IPS-20b (cell line): ENCODE data around the gene RSPH6A.

ENCODE experiments used
- H3K27ac ChIP-seq: one replicate; pipeline ENCODE4 v1.5.1; 2013; ENCODE audit warnings: low read length
- H3K27me3 ChIP-seq: 2 replicates; pipeline ENCODE4 v1.6.1; 2013; ENCODE audit warnings: mild to moderate bottlenecking, low read length, inconsistent platforms; ENCODE audit not compliant: insufficient read depth
- H3K36me3 ChIP-seq: 2 replicates; pipeline ENCODE4 v1.6.1; 2013; ENCODE audit warnings: low read depth, mild to moderate bottlenecking, inconsistent platforms, low read length, moderate library complexity; ENCODE audit not compliant: insufficient read depth
- H3K4me1 ChIP-seq: 2 replicates; pipeline ENCODE4 v1.6.1; 2013; ENCODE audit warnings: mild to moderate bottlenecking, control low read depth, inconsistent platforms, low read length, moderate library complexity; ENCODE audit not compliant: insufficient read depth
- H3K4me3 ChIP-seq: 2 replicates; pipeline ENCODE4 v1.5.1; 2013; ENCODE audit warnings: mild to moderate bottlenecking, low read length, inconsistent platforms
- H3K9ac ChIP-seq: 2 replicates; pipeline ENCODE4 v1.6.1; 2013; ENCODE audit warnings: low read depth, mild to moderate bottlenecking, inconsistent platforms, low read length, moderate library complexity
- H3K9me3 ChIP-seq: 2 replicates; pipeline ENCODE4 v1.6.1; 2013; ENCODE audit warnings: mild to moderate bottlenecking, low read depth, low read length, inconsistent platforms; ENCODE audit not compliant: insufficient read depth

RSPH6A gene

DNA sequence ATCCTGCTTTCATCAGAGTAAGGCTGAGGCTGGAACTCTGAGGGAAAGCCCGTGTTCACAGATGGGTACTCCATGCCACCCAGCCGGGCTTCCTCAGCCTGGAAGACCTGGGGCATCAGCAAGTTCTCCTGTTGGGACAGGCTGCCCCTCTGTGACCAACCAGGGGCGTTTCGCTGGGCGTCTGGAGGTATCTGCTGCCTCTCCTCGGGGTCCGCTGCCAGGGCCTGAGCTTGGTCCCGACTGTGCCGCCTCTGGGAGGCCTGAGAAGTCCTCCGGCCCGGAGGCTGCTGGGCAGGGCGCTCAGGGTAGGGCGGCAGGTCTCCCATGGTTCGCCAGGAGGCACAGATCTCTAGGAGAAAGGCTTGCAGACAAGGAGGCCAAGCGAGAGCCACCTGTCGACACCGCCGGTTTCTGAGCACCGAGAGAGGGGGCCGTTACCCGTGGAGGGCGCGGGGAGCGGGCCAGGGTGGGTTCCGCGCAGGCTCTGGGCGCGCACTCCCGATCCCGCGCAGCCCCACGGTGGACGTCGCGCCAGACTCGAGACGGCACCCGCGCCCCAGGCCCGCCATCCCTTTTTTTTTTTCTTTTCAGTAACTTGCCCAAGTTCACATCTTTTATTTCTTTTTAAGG is at the start of gene RSPH6A:
Gene RSPH6A (minus strand): TSS at position 458 of the 630 bp plus-strand sequence. CDS start 132 bp downstream, at position 326.
- Histone ChIP-seq H3K9me3 (no peaks in the 10 kb centered on the region), H3K36me3 (peaks cover 8% of the 10 kb centered on the region), H3K4me3 (peak within 1 kb of the TSS; percentile 79), H3K27me3 (no peaks in the 10 kb centered on the region), H3K27ac (peak within 1 kb of the TSS; percentile 42), H3K9ac (peak within 1 kb of the TSS; percentile 79), H3K4me1 (peaks cover 17% of the 10 kb centered on the region; the same call in 1 of the 2 replicates)

DNA sequence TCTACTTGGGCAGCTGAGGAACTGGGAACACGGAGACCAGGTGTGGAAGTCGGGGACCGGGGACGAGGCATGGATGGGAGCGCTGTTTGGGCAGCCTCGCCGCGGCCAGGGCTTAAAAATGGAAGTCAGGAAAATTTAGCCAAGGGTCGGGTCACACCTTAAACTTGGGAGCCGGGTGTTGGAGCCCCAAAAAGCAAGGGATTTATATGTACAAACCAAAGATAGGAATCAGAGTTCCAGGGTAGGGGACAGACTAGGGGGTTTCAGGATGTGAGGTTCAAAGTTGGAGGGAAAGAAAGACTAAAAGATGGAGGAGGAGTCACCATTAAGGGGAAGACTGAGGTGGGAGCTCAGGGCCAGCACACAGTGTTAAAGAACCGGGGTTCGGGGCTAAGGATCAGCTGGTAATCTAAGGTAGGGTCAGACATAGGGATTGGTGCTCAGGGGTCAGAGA is 49.5 kb upstream of the RSPH6A start:
- Histone ChIP-seq H3K27ac (no peak overlapping the region), H3K36me3 (peaks cover 15% of the 10 kb centered on the region), H3K9ac (peak overlapping the region; percentile 83; the same call in 1 of the 2 replicates), H3K27me3 (peaks cover 22% of the 10 kb centered on the region), H3K9me3 (no peaks in the 10 kb centered on the region), H3K4me3 (peak overlapping the region; percentile 86), H3K4me1 (peaks cover 9% of the 10 kb centered on the region)

DNA sequence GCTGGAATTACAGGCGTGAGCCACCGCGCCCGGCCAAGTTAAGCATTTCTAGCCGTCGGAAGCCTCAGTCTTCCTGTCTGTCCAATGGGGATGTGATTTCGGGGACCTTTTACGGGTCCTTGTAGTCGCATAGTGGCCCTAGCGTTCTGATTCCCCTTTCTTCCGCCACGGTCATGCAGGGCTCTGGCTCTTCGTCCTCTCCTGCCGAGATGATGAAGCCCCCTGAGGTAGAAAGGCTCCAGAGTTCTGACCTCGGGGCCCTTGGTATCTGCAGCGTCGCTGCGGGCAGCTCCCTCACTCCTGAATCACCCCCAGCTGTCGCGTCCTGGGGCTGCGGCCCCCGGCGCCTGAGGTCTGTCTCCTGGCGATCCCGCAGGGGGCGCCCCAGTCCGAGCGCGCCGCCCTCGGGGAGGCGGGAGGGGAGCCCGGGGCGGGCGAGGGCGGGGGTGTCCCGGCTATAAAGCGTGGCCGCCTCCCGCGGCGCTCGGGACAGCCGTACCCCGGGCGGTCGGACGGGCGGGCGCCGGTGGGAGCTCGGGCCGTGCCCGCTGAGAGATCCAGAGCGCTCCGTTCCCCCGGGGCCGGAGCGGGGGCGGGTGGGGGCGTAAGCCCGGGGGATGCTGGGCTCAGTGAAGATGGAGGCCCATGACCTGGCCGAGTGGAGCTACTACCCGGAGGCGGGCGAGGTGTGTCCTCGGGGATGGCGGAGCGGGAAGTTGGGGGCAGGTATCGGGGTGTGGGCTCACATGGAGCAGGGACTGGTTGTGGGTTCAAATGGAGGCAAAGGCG is 48.9 kb upstream of the RSPH6A start, which contains the start of gene FOXA3:
Gene FOXA3 (plus strand): TSS at position 487 of the 789 bp plus-strand sequence. CDS start 131 bp downstream, at position 618.
- Histone ChIP-seq H3K36me3 (peaks cover 21% of the 10 kb centered on the region), H3K4me1 (peaks cover 9% of the 10 kb centered on the region), H3K27ac (no peak within 1 kb of the TSS), H3K9ac (peak within 1 kb of the TSS; percentile 83; the same call in 1 of the 2 replicates), H3K27me3 (peaks cover 22% of the 10 kb centered on the region), H3K9me3 (no peaks in the 10 kb centered on the region), H3K4me3 (peak within 1 kb of the TSS; percentile 86)

DNA sequence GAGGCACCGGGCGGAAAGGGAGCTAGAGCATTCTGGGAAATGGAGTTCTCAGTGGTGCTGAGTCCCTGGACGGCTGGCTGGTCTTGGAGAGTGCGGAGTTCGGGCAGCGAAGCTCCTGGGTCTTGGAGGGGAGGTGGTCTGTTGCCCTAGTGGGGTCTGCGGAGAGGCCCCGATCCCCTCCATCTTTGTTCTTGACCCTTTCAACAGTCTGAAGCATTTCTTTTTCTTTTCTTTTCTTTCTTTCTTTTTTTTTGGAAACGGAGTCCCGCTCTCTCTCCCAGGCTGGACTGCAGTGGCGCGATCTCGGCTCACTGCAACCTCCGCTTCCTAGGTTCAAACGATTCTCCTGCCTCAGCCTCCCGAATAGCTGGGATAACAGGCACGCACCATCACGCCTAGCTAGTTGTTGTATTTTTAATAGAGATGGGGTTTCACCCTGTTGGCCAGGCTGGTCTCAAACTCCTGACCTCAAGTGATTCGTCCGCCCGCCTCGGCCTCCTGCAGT is 48.3 kb upstream of the RSPH6A start:
- Histone ChIP-seq H3K27ac (no peak overlapping the region), H3K36me3 (peaks cover 27% of the 10 kb centered on the region), H3K9me3 (no peaks in the 10 kb centered on the region), H3K4me3 (peak overlapping the region; percentile 86), H3K27me3 (peaks cover 22% of the 10 kb centered on the region), H3K9ac (peak overlapping the region; percentile 71; the same call in 1 of the 2 replicates), H3K4me1 (peaks cover 9% of the 10 kb centered on the region)

DNA sequence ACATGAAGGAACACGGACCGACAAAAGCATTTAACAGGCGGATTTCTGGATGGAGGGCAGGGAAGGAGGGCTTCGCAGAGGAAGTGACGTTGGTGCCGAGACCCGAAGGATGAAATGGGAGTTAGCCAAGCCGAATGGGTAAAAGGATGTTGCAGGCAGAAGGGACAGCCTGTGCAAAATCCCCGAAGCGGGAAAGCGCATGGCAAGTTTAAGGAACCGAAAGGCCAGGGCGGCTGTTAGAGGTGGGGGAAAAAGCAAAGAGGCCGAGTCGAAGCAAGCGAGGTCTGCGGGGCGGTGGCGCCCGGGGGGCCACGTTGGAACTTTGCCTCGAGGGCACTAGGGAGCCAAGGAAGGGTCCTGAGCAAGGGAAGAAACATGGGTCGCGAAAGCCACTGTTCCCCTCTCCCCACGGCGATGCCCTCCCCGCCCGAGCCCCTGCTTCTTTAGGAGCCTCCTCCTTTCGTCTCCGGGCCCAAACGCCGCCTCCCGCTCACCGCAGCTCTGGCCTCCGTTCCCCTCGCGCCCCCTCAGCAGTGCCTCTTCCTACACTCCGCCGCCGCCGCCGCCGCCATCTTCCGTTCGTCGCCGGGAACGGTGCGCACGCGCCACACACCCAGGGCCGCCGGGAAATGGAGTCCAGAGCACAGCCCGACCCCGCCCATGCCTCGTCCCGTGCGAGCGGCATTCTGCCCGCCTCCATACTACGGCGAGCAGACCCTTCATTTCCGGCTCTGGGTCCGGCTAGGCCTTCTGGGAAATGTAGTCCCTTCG is 47.6 kb upstream of the RSPH6A start, which contains the start of gene SYMPK:
Gene SYMPK (minus strand): TSS at position 584 of the 771 bp plus-strand sequence. CDS start 8,652 bp downstream, outside the sequence.
- H3K36me3 ChIP-seq: peaks cover 34% of the 10 kb centered on the region
- H3K4me1 ChIP-seq: peaks cover 9% of the 10 kb centered on the region
- H3K9ac ChIP-seq: peak within 1 kb of the TSS; percentile 88
- H3K27ac ChIP-seq: peak within 1 kb of the TSS; percentile 60
- H3K27me3 ChIP-seq: peaks cover 22% of the 10 kb centered on the region
- H3K9me3 ChIP-seq: no peaks in the 10 kb centered on the region
- peak within 1 kb of the TSS; percentile 86 for H3K4me3 ChIP-seq

DNA sequence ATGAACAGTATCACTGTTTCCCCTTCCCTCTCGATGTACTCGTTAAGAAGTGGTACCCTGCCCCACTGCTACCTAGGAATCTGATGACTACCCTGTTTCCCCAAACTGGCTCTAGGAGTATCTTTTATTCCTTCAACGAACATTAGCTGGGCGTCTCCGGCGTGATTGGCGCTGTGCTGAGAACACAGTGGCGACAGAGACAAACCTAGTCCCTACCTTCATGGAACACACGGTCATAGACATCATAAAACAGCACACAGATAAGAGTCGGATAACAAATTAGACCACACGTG is 47.1 kb upstream of the RSPH6A start:
- Histone ChIP-seq H3K27me3 (peaks cover 22% of the 10 kb centered on the region), H3K27ac (peak overlapping the region; percentile 60), H3K9ac (peak overlapping the region; percentile 88), H3K9me3 (no peaks in the 10 kb centered on the region), H3K4me3 (peak overlapping the region; percentile 83), H3K36me3 (peaks cover 34% of the 10 kb centered on the region), H3K4me1 (peaks cover 9% of the 10 kb centered on the region)

DNA sequence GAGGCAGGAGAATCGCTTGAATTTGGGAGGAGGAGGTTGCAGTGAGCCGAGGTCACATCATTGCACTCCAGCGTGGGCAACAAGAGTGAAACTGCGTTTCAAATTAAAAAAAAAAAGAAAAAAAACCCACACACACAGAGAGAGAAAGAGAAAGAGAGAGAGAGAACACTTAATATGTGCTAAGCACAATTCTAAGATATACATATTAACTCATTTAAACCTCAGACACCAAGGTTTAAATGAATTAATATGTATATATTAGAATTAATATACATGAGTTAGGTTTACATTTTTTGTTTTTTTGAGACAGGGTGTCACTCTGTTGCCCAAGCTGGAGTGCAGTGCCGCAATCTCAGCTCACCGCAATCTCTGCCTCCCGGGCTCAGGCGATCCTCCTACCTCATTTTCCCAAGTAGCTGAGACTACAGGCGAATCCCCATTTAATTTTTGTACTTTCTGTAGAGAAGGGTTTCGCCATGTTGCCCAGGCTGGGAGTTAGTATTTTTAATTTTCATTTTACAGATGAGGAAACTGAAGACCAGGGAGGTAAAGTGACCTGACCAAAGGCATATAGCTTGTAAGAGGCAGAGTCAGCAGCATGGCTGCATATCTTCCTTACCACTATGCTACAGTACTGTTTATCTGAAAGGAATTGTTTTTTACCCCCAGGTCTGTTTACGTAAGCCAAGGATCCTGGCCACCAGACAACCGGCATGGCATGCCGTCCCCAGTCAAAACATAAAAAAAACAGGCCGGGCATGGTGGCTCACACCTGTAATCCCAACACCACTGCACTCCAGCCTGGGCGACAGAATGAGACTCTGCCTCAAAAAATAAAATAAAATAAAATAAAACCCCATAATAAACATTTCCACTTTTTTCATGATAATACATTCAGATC is 45.5 kb upstream of the RSPH6A start:
- no peak overlapping the region for H3K27ac ChIP-seq
- H3K36me3 ChIP-seq: peaks cover 34% of the 10 kb centered on the region
- no peak overlapping the region for H3K9ac ChIP-seq
- H3K4me1 ChIP-seq: peaks cover 5% of the 10 kb centered on the region; the same call in 1 of the 2 replicates
- peaks cover 22% of the 10 kb centered on the region for H3K27me3 ChIP-seq
- H3K9me3 ChIP-seq: no peaks in the 10 kb centered on the region
- H3K4me3 ChIP-seq: no peak overlapping the region

DNA sequence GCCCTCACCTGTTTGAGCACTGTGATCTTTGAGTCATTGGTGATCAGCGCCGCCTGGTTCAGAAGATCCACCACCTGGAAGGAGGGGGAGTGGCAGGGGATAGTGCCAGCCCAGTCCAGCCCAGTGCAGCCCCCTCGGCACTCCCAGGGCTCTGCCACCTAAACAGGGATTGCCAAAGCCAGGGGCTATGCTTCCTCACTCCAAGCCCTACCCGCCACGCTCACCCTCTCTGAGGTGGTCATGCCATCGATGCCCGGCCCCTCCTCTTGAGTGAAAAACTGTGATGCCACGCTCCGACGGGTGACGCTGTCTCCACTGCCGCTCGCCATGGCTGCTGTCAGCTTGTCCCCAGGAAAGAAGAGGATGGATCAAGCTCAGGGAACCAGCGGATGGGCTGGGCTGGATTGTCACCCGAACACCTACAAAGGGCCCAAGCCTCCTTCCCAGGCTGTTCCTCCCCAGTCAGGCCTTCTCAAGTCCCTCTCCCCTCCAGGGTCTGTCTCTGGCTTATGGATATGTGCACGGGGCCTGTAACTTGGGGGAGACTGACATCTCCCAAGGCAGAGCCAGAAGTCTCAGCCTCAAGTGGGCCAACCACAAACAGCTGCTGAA is 39.2 kb upstream of the RSPH6A start:
- H3K27me3 ChIP-seq: no peaks in the 10 kb centered on the region
- peaks cover 73% of the 10 kb centered on the region for H3K36me3 ChIP-seq

DNA sequence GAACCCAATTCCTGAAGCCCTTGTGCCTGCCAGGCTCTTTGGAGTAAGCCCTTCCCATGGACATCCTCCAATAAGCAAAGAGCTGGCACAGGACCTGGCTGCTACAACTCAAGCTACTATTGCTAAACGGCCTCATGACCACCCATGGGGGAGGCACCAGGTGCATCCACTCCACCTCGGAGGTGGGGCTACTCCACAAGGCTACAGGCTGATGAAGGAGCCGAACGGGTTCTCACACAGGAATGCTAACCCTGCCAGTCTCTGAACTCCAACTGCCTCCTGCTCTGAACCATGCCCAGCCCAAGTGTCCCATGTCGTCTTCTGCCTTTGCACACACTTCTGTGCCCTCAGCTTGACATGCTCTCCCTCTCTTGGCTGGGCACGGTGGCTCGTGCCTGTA is 37.9 kb upstream of the RSPH6A start:
- no peak overlapping the region for H3K27ac ChIP-seq
- H3K9ac ChIP-seq: no peak overlapping the region
- H3K27me3 ChIP-seq: no peaks in the 10 kb centered on the region
- no peaks in the 10 kb centered on the region for H3K4me1 ChIP-seq
- H3K4me3 ChIP-seq: no peak overlapping the region
- H3K9me3 ChIP-seq: no peaks in the 10 kb centered on the region
- H3K36me3 ChIP-seq: peaks cover 73% of the 10 kb centered on the region

More for the DNA sequence above, 39.2 kb upstream of the RSPH6A start:
- H3K27ac ChIP-seq: no peak overlapping the region
- H3K4me1 ChIP-seq: no peaks in the 10 kb centered on the region
- no peak overlapping the region for H3K9ac ChIP-seq
- H3K9me3 ChIP-seq: no peaks in the 10 kb centered on the region
- no peak overlapping the region for H3K4me3 ChIP-seq

DNA sequence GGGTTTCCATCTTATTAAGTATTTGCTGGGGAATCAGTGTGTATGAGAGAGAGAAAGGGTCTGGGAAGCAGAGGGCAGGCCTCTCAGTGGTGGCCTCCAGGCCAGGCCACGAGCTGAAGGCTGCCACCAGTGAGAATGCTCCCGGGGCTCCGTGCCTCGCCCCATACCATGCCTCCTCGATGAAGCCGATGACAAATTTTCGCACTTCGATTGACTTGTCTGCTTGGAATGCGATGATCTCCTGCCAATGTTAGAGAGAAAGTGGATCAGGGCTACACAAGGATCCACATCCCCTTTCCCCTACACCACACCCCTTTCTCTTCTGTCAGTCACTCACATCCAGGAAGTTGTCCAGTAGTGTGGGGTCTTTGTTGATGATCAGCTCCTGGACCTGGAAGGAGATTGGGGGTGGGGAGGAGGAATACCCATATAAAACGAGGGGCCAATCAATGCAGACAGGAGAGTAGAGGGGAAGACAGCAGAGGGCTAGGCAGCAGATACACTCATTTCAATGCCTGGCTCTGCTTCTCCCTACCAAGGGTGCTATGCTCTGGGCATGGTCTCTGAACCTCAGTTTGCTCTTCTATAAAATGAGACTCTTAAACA is 37.1 kb upstream of the RSPH6A start:
- H3K4me1 ChIP-seq: no peaks in the 10 kb centered on the region
- no peak overlapping the region for H3K9ac ChIP-seq
- H3K27ac ChIP-seq: no peak overlapping the region
- H3K9me3 ChIP-seq: no peaks in the 10 kb centered on the region
- no peaks in the 10 kb centered on the region for H3K27me3 ChIP-seq
- peaks cover 78% of the 10 kb centered on the region for H3K36me3 ChIP-seq
- no peak overlapping the region for H3K4me3 ChIP-seq
